Testis (tissue), 2 donors: ENCODE results near the gene ALOX12B.

ENCODE experiments used
- POLR2A ChIP-seq: fragments of 450-650 bp; IDR thresholded peaks from one replicate; pipeline ENCODE4 v1.6.1; 2017; ENCODE audit warnings: antibody characterized with exemption, mild to moderate bottlenecking, moderate library complexity
- TF ChIP-seq, protein P1 (sequence below), 3 experiments: fragments of 450-650 bp in 2 of 3; fragments of 200-600 bp in 1 of 3; sonication (generic) in 1 of 3; IDR thresholded peaks; one replicate each; pipeline ENCODE4 v1.5.1; 2016 to 2019; ENCODE audit warnings: antibody characterized with exemption in 3 of 3, mild to moderate bottlenecking in 2 of 3, moderate library complexity in 1 of 3

DNA sequence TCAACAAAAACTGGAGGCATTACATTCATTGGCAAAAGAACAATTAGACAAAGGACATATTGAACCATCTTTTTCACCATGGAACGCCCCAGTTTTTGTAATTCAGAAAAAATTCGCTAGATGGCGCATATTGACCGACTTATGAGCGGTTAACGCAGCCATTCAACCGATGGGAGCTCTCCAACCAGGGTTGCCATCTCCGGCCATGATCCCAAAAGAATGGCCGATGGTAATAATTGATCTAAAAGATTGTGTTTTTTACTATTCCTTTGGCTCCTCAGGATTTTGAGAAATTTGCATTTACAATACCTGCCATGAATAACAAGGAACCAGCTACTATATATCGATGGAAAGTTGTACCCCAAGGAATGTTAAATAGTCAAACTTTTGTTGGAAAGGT lies 27.2 kb downstream of the ALOX12B start:
- TF ChIP-seq, protein P1, sequence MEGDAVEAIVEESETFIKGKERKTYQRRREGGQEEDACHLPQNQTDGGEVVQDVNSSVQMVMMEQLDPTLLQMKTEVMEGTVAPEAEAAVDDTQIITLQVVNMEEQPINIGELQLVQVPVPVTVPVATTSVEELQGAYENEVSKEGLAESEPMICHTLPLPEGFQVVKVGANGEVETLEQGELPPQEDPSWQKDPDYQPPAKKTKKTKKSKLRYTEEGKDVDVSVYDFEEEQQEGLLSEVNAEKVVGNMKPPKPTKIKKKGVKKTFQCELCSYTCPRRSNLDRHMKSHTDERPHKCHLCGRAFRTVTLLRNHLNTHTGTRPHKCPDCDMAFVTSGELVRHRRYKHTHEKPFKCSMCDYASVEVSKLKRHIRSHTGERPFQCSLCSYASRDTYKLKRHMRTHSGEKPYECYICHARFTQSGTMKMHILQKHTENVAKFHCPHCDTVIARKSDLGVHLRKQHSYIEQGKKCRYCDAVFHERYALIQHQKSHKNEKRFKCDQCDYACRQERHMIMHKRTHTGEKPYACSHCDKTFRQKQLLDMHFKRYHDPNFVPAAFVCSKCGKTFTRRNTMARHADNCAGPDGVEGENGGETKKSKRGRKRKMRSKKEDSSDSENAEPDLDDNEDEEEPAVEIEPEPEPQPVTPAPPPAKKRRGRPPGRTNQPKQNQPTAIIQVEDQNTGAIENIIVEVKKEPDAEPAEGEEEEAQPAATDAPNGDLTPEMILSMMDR (IDR thresholded peaks at IDR 0.05): peak; percentile 69 to 76 (median 70)
- no peak for TF ChIP-seq POLR2A
